GM18858 (cell line): Measurements from ENCODE around the gene FHAD1.
"Not testable (repeated sequence)": the region's sequence is repeated elsewhere in the genome, so short reads cannot be mapped to it uniquely, and the experiment has no call there.

ENCODE experiments used
- ATAC-seq: cut with Tn5 transposase; IDR thresholded peaks from one replicate; pipeline ENCODE4 v1.9.1; 2021; ENCODE audit not compliant: unreplicated experiment

FHAD1 gene

DNA sequence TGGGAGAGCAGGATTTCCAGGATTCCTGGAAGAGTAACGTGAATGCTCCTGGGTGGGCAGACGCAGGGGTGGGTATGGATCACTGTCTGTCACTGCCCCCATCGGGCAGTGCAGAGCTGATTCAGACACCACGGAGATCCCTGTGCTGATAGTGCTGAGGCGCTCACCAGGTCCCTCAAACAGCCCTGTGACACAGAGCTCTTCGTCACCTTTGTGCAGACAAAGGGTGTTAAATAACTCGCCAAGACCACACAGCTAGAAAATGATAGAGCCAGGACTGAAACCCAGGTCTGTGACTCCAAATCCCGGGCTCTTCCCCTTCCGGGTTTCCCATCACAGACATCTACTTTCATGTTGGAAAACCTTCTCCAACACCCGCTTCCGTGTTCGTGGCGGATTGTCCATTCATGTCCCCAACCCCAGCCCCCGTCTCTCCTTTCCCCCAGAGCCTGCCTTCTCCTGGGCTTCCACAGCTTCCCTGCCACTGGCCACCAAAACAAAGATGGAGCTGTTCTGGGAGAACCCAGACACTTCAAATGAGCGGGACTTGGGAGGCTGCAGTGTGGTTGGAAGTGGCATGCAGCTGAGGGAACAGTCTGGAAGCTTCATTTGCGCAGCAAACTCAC lies 165.3 kb downstream of the FHAD1 start:
- ATAC-seq, result no peak

DNA sequence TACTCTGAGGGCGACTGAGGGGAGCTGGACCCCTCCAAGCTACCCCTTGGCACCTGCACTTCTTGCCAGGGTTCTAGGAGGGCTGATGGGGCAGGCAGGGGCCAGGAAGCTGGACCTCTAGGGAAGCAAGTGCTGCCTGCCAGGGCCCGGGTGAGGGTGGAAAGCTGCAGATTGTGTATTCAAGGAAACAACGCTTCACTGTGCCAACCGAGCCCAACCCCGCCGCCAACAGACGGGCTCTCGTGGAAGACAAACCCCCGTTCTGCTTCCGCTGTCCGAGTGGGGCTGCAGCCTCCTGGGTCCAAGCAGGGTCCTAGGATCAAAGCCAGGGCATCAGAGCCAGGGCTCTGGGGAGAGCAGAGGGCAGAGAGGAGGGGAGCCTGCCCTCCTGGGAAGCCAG lies 165.8 kb downstream of the FHAD1 start:
- ATAC-seq, result no peak

DNA sequence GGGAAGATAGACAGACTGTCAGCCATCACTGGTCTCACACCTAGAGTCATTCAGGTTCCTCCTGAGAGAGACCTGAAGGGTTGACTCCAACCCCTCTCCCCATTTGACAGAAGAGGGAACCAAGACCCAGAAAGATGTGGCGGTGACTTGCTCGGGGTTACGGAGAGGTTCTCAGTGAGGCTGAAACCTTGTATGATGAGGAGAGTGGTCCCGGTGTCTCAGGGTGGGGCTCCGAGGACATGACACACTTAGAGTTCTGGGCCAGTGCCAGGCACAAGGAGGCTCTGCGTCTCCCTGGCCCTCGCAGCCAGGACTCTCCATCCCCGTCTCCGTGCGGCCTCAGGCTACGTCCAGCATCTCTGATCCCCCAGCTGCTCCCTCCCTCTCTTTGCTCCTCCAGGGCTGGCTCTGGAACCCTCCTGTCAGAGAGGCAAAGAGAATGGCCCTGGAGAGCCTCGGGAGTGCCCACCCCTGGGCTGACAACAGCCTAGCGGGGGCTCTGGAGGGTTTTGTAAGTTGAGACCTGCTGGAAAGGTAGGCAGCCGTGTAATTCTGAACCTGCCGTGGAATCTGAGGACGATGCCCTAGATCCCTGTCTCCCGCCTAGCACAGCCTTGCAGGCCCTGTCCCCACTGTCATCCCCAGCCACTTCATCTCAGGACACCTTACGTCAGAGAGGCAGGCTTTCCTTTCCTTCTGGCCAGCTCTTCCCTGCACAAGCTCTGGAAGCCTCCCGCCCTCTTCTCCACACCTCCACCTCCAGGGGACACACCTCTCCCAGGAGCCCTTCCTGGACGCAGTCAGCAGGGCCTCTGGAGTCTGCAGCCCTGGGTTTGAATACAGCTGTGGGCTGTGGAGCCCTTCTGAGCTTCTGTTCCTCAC lies 166.8 kb downstream of the FHAD1 start:
- no peak for ATAC-seq

DNA sequence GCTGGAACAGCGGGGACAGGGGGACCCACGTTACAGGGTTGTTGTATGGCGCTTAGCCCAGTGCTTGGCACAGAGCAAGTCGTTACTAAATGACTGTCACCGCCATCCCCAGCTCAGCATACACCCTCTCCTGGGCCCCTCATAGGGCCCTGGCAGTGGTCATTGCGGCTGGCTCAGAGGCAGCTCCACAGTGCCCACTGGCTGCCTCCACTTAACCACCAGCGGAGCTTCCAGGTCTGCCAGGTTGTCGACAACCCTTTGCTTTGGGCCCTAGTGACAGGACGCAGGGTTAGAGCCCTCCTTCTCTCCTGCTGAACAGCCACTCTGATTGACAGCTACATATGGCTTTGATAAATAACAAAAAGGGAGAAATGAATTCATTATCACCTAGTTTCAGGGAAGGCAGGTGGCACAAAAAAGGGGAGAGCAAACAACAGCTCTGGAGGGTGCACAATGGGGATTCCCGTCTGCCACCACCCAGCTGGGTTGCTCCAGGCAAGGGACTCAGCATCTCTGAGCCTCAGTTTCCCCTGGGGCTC lies 167.5 kb downstream of the FHAD1 start:
- ATAC-seq, result no peak

DNA sequence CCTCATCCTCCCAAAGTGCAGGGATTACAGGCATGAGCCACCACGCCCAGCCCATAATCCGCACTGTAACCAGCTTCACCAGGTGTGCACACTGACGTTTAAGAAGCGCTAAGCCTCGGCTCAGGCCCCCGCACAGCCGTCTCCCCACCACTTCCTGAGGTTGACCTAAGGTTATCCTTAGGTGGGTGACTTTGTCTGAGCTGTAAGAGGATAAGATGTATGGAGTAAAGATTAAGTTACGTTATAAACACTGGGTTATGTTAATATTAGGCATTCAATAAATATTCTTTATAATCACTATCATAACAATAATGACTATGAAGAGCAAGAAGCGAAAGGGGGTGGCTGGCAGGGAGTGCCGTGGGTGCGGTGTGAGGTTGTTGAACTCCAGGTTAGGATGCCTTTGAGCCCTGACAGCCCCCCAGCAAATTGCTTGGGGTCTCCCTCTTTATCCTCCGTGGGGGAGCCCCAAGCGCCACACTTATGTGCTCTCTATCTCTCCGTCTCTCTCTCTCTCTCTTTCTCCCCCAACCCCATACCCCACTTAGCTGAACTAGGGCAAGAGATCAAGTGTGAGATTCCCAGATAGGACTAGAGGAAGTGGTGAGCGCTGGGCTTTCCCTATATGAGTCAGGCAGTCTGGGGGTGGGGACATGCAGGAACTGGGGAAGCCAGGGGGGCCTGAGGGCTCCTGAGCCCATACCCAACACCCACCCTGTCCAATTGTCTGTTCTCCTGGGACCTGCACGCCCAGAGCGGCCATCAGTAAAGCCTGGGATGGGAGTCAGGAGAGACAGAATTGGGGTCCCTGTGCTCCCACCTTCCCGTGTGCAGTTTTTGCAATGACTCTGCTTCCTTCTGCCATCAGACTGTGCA lies 170.3 kb downstream of the FHAD1 start:
- no peak for ATAC-seq

DNA sequence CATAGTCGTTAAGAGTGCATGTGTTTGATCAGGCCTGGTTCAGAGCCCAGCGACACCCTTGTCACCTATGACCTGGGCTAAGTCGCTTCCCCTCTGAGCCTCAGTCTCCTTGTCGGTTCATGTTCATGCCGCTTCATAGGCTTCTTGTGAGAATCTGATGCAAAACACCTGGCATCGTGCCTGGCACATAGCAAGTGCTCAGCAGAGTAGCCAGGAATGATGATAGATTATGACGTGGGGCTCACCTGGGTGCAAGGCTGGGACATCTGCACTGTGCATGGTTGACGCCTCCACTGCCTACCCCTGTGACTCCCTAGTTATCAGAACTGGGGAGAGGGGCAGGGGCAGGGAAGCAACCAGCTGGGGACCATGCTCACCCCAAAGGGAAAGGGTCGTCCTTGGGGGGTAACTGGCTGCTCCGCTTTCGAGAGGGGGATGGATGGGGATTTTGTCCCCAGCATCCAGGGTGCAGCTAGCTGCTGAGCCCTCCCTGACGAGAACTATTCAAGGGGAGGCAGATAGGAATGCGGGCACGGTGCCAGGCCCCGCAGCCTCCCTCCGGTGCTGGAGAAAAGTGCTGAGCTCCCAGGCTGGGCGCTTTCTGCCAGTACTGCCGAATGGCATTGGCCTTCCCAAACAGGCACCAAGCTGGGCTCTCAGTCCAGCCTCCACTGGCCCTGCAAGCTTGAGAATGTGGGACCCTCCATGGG lies 171.9 kb downstream of the FHAD1 start:
- ATAC-seq, result no peak

DNA sequence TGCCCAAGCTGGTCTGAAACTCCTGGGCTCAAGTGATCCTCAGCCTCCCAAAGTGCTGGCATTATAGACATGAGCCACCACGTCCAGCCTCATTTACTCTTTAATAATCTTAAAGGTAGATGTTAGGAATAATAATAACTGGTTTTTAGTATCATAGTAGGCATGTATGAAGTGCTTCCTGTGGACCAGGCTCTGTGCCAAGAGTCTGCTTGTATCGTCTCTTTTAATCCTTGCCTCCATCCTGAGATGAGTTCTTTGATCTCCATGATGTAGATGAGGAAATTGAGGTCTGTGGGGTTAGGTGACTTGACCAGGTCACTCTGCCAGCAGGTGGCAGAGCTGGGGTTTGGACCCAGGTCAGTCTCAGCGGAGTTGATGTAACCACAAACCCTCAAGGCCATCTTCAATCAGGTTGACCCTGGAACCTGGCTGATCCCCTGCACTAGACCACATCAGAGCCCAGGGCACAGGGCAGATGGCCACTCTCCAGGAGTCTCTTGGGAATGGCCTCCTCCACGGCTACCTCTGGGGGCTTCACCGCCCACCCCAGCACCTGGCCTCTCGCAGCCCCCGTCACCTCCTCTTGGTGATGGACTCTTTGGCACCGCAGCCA lies 173.9 kb downstream of the FHAD1 start:
- ATAC-seq, result no peak

DNA sequence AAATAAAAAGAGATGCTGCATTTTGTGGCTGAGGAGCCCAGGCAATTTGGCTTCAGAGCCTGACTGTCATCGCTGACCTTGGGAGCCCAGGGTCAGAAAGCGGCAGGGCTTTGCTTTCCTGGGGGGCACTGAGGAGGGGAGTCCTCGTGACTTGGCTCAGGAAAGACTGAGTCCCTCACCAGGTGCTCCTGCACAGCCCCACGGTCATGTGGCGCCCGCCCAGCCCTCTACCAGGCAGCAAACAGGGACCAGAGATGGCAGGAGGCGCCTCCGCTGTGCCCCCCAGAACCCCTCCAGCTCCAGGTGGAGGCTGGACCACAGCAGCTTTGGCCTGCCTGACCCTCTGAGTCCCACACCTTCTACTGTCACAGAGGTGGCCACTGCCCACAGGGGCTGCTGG lies 175.8 kb downstream of the FHAD1 start:
- ATAC-seq, result no peak

DNA sequence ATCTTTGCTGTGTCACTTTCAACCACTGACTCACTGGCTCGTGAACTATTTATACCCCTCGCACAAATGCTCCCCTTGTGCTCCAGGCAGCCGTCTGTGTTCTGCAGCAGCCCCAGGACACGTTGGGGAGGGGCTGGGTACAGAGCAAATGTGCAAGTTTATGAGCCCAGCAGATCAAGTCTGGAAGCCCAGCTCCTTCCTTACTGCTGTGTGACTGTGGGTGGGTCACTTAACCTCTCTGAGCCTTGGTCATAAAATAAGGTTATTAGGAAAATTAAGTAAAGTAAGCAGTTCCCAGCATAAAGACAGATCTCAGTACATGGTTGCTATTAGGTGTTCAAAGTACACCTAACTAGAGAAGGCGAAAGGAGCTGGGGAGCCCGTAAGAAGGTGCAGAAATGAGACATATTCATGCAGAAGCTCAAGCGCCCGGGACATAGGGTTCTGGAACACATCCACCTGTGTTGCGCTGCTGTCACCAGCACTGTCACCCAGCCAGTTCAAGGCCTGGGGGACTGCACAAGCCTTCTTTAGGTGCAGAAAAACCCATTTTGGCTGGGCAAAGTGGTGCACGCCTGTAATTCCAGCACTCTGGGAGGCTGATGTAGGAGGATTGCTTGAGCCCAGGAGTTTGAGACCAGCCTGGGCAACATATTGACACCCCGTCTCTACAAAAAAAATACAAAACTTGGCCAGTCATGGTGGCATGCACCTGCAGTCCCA lies 176.5 kb downstream of the FHAD1 start:
- ATAC-seq, result no peak

DNA sequence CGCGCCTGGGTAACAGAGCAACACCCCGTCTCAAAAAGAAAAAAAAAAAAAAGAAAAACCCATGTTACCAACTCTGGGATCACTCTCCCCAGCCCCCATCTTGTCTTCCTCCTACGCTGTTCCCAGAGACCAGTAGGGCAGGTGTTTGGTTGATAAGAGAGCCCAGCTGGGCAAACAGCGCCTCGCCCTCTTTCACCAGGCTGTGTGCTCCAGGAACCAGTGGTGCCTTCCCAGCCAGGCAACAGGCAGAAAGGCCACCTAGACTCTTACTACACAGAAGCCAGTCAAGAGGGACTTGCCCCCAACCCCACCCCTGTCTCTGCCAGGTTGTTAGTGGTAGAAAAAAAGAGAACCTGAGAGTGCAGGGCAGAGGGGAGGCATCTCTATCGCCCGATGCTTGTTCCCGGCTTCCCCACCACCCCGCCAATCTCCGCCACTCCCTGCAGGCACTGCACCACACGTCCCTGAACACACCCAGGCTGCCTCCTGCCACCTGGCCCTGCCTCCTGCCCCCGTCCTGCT lies 177.2 kb downstream of the FHAD1 start:
- no peak for ATAC-seq

DNA sequence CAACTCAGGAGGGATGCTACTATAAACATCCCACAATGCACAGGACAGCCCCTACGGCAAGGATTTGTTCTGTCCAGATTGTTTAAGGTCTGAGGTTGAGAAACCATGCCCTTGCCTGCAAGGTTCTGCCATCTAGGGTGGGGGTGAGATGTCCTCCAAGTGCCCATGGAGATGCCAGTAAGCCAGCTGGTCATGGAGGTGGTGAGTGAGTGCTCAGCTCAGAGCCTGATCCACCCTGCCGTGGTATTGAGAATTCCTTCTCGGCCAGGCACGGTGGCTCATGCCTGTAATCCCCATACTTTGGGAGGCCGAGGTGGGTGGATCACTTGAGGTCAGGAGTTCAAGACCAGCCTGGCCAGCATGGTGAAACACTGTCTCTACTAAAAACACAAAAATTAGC lies 178.0 kb downstream of the FHAD1 start:
- no peak for ATAC-seq

DNA sequence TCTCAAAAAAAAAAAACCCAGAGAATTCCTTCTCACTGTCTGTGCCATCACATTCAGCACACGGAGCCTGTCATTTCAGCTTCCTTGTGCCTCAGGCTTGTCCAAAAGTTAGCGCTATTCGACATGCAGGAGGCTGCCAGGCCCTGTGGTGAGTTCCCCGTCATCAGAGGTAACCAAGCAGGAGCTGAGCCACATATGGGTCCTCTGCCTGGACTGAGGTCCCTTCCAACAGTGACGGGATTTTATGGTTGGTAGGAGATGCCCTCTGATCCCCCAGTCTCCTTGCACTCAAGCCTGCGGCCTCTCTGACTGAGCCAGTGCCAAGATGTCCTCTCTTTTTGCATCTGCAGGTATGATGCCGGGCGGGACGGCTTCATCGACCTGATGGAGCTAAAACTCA lies 178.5 kb downstream of the FHAD1 start:
- no peak for ATAC-seq

DNA sequence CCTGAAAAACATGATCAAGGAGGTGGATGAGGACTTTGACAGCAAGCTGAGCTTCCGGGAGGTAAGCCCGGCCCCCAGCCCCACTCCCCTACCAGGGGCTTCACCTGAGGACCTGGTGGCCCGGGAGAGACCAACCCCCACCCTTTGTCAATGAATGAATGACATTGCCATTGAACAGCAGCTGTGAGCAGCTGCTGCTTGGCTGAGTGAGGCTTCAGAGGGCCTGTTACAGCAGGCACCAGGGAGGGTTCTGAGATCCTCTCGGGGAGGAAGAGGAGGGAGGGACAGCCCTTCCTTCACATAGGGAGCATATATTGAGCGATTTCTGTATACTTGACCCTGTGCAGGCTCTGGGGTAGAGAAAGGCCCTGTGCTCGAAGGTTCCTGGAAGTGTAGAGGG lies 178.9 kb downstream of the FHAD1 start:
- ATAC-seq, result no peak

DNA sequence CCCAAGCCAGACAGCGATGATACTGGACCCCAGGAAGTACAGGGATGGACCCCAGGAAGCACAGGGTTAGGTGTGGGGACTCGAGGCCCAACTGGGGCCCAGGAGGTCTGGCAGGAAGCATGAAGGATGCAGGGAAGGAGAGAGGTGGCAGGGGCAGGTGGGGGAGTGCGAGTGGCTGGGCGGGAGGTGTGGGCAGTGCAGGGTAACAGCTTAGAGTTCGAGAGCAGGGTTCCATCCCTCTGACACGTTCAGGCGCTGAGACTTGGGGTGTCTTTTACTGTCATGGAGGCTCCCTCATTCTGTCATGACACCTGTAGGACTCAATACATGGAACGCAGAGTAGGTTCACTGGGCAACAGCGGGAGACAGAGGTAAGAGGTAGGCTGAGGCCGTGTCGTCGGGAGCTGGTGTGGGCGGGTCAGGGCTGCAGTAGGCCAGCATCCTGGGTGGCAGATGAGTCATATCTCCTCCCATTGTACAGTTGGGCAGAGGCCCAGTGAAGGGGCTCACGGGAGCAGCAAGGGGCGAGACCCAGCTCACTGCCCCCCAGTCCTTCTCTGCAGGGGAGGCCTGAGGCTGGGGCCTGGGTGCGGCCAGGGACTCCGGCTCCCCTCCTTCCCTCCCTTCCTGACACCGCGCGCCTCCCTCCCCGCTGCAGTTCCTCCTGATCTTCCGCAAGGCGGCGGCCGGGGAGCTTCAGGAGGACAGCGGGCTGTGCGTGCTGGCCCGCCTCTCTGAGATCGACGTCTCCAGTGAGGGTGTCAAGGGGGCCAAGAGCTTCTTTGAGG lies 179.7 kb downstream of the FHAD1 start:
- ATAC-seq, result no peak

DNA sequence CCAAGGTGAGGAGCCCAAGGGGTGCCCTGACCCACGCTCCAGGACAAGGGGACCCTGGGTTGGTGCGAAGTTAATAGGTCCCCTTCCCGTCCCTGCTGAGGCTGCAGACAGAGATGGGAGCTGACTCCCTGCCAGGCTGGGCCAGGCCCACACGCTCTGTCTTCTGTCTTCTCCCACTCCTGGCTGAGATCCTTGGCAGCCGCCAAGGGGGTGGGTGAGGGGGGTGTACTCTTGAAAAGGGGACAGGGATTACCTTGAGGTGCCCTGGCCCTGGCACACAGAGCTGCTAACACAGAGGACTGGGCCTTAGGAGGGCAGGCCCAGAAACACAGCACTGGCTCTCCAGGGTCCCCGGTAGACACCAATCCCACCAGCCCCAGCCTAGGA lies 180.2 kb downstream of the FHAD1 start:
- no peak for ATAC-seq

DNA sequence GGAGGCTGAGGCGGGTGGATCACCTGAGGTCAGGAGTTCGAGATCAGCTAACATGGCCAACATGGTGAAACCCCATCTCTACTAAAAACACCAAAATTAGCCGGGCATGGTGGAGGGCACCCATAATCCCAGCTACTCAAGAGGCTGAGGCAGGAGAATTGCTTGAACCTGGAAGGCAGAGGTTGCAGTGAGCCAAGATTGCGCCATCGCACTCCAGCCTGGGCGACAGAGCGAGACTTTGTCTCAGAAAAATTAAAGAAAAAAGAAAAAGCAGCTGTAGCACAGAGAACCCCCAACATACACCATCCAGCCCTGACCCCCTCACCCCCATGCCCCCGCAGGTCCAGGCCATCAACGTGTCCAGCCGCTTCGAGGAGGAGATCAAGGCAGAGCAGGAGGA lies 181.2 kb downstream of the FHAD1 start:
- ATAC-seq, result not testable (repeated sequence)

DNA sequence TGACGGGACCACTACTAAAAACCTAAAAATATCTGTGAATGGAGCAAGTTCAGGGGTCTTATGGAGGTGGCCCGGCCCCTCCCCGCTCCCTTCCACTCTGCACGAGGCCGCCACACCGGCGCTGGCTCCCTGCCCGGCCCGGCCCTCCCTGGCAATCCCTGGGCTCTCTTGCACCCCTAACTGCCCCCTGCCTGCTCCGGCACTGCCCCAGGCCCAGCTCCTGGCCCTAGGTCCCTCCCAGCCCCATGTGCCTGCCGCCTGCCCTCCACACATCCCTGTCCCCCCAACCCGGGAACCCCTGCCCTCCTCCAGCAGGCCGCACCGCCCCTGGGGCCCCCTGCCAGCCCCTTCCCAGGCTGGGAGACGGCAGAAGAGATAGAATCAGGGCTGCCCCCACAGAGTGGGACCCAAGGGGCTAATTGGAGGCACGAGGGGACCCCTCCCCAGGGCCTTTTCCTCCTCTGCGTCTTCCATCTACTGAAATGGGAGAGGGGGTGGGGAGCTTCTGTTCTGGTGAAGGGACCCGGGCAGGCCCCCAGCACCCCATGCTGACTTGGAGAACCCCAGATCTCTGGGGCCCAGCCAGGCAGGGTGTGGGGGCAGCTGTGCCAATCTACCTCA lies 181.9 kb downstream of the FHAD1 start:
- ATAC-seq, result no peak

DNA sequence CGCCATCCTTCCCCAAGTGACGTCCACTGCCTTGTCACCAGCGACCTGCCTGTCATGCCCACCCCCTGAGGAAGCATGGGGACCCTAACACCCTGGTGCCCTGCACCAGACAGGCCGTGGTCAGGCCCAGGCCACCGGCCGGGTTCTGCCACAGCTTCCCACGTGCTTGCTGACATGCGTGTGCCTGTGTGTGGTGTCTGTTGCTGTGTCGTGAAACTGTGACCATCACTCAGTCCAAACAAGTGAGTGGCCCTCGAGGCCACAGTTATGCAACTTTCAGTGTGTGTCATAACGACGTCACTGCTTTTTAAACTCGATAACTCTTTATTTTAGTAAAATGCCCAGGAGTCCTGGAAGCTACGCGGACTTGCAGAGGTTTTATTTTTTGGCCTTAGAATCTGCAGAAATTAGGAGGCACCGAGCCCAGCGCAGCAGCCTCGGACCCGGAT lies 182.7 kb downstream of the FHAD1 start:
- ATAC-seq, result no peak
